Psoas muscle (tissue), 8 donors: Measurements from ENCODE around the gene LUC7L. TPM values are rescaled to one million over a fixed set of nuclear protein-coding genes. Genes with fewer than 3 reads are reported as not detected.

Experiments used
- ATAC-seq, 4 donors: fragments of 200-7000 bp; cut with Tn5 transposase; one replicate each; pipeline ENCODE4 v1.9.1; 2020; ENCODE audit warnings: moderate library complexity in 3 of 4, mild to moderate bottlenecking in 2 of 4
- DNase-seq, 2 donors: peaks; one replicate each; pipeline ENCODE4 v3.0.0-alpha.2; 2020
- H3K27ac ChIP-seq: fragments of 200-600 bp; one replicate; pipeline ENCODE4 v1.8.0; 2022
- H3K27me3 ChIP-seq, 3 donors: fragments of 200-600 bp in 1 of 3; one replicate each; pipeline versions ENCODE4 v1.6.1 to v1.8.0; 2013 to 2022; ENCODE audit warnings: low read length in 2 of 3, mild to moderate bottlenecking in 2 of 3, moderate library complexity in 1 of 3; ENCODE audit not compliant: insufficient read depth in 3 of 3
- H3K36me3 ChIP-seq, 2 donors: fragments of 200-600 bp in 1 of 2; one replicate each; pipeline versions ENCODE4 v1.6.1 to v1.8.0; 2013 to 2022; ENCODE audit warnings: low read depth in 1 of 2, mild to moderate bottlenecking in 1 of 2, moderate library complexity in 1 of 2; ENCODE audit not compliant: insufficient read depth in 1 of 2
- H3K4me1 ChIP-seq: fragments of 200-600 bp; one replicate; pipeline ENCODE4 v1.8.0; 2022
- H3K4me3 ChIP-seq: fragments of 200-600 bp; one replicate; pipeline ENCODE4 v1.8.0; 2022; ENCODE audit warnings: mild to moderate bottlenecking
- H3K9me3 ChIP-seq: fragments of 200-600 bp; one replicate; pipeline ENCODE4 v1.8.0; 2022
- WGBS, 3 donors: extraction: QIAGEN DNeasy Blood & Tissue Kit; methylation state at CpG; one replicate each; pipeline versions ENCODE4 v1.1.6 to v1.1.7; 2013; 5-methylcytosine and 5-hydroxymethylcytosine counted together
- intact Hi-C, 2 donors: fragments of 100-400 bp; cut with DNase I; formaldehyde crosslinking; loops; one replicate each; pipeline versions ENCODE4 v1.11.0 to v1.14.2; 2022
- polyA plus RNA-seq, 3 donors: library from polyadenylated mRNA; stranded (reverse); fragments of 200-250 nt; gene quantifications; one replicate each; pipeline ENCODE4 v1.2.3, GENCODE V29; 2013
- total RNA-seq, 4 donors: library from RNA; stranded (reverse); fragmentation: NEBNext Ultra II Directional in 2 of 4; extraction: Animal tissue kit (Norgen Biotek cat#: 25700) in 2 of 4; gene quantifications; one replicate each; pipeline versions ENCODE4 v1.2.1 to v1.2.4, GENCODE V29; 2021 to 2023
- TF ChIP-seq, protein P1 (sequence below): fragments of 200-600 bp; IDR thresholded peaks from one replicate; pipeline ENCODE4 v1.8.0; 2022; ENCODE audit warnings: antibody characterized with exemption
- donor health status: healthy with polysubstance abuse.
- donor health status: DM: no; HTN: no; CAD: no; lungs with moderate emphysema.
- donor health status: Bipolar disorder and iron deficiency.
- donor health status: healthy.
- donor health status: DM: yes; HTN: yes; CAD: no.
- donor health status: DM: no; HTN: no; CAD: no.
- donor health status: DM: no; HTN: no; CAD: no.
- donor health status: DM: yes; HTN: yes; CAD: no.

Gene LUC7L
- total and polyA plus RNA-seq, 7 donors, result 23.8 to 58.9 (median 30.3) TPM

DNA sequence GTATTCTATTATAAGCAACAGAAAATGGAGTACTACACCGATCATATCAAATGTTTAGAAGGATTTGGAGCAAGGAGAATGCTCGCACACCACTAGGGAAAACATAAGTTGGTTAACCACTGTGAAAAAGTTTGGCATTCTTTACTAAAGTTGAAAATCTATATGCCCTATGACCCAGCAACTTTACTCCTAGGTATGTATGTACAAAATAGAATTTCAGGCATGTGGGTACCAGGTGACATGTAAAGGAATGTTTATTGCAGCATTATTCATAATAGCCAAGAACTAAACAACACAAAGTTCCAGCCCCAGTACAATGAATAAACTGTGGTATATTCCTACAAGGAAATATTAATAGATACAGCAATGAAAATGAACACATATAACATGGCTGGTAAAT lies 82.6 kb downstream of the LUC7L start:
- no peak overlapping the region for H3K27ac ChIP-seq
- H3K4me1 ChIP-seq, result no peaks in the 10 kb centered on the region
- TF ChIP-seq, protein P1, sequence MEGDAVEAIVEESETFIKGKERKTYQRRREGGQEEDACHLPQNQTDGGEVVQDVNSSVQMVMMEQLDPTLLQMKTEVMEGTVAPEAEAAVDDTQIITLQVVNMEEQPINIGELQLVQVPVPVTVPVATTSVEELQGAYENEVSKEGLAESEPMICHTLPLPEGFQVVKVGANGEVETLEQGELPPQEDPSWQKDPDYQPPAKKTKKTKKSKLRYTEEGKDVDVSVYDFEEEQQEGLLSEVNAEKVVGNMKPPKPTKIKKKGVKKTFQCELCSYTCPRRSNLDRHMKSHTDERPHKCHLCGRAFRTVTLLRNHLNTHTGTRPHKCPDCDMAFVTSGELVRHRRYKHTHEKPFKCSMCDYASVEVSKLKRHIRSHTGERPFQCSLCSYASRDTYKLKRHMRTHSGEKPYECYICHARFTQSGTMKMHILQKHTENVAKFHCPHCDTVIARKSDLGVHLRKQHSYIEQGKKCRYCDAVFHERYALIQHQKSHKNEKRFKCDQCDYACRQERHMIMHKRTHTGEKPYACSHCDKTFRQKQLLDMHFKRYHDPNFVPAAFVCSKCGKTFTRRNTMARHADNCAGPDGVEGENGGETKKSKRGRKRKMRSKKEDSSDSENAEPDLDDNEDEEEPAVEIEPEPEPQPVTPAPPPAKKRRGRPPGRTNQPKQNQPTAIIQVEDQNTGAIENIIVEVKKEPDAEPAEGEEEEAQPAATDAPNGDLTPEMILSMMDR, result no peak
- 46 to 61% (median 57%) methylated on average over 2 of the region's 2 CpGs for WGBS, 3 donors
- peaks cover 0 to 33% (median 3%) of the 10 kb centered on the region in 3 donors for H3K27me3 ChIP-seq
- H3K36me3 ChIP-seq, result no peaks in the 10 kb centered on the region
- ATAC-seq (no peak), DNase-seq (no peak)
- no peak overlapping the region for H3K4me3 ChIP-seq
- intact Hi-C loops, result no loop called here
- no peaks in the 10 kb centered on the region for H3K9me3 ChIP-seq

DNA sequence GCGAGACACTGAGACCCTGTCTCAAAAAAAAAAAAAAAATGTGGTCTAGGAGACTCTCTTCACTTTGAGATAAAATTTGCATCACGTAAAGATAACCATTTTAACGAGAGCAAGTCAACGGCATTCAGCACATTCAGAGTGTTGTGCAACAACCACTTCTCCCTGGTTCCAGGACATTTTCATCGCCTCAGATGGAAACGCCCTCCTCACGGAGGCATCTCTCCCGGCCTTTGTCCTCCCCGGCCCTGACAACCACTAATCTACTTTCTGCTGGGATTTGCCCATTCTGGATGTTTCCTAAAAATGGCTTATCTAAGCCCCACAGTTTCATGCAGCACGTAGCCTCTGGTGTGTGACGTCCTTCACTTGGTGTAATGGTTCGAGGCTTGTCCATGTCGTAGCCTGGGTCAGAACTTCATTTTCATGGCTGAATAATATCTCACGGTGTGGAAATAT lies 84.4 kb downstream of the LUC7L start:
- intact Hi-C loops, result no loop called here
- Histone ChIP-seq H3K9me3 (no peaks in the 10 kb centered on the region), H3K36me3 (no peaks in the 10 kb centered on the region), H3K4me3 (no peak overlapping the region), H3K27me3 (peaks cover 0 to 22% (median 3%) of the 10 kb centered on the region in 3 donors), H3K4me1 (no peaks in the 10 kb centered on the region), H3K27ac (no peak overlapping the region)
- ATAC-seq (no peak), DNase-seq (peak in 1 of 2 donors; percentile 9)
- WGBS, 3 donors, result 83 to 88% (median 83%) methylated on average over 14 of the region's 14 CpGs
- TF ChIP-seq, protein P1, result no peak

DNA sequence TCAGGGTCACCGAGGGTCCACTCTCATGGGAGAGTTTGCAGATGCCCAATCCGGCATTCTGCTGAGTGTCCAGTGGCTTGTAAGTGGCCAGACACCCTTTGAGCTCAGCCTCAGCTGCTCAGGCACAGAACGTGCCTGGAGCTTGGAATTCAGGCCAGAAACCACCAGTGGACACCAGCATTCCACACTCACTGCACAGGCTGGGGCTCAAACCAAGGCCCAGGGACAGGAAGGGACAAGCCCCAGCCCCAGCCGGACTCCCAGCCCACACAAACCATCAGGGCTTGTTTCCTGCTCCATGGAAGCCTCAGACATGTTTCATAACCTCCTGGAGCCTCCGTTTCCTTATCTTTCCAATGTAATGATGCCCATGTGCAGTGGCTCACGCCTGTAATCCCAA lies 85.8 kb downstream of the LUC7L start:
- Histone ChIP-seq H3K27me3 (peaks cover 0 to 17% (median 0%) of the 10 kb centered on the region in 3 donors), H3K4me1 (no peaks in the 10 kb centered on the region), H3K36me3 (no peaks in the 10 kb centered on the region), H3K9me3 (no peaks in the 10 kb centered on the region), H3K27ac (no peak overlapping the region), H3K4me3 (no peak overlapping the region)
- intact Hi-C loops, result no loop called here
- TF ChIP-seq, protein P1, result no peak
- ATAC-seq (no peak), DNase-seq (no peak)
- 57 to 67% (median 61%) methylated on average over 6 of the region's 6 CpGs for WGBS, 3 donors

DNA sequence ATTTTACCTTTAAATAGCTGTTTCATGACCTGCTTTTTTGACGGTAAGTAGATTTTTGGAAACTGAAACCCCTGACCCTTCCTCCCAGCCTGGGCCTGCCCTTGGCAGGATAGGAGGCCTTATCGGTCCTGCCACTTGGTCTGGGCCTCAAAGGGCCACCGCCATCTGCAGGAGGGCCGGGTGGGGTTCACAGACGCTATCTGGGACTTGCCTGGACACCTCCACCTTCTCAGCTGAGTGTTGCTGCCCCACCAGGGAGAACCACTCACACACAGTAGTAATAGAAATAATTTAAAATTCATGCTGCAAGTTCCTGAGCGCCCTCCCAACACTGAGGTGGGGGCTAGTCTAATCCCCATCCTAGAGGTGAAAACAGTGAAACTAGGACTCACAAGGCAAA lies 86.2 kb downstream of the LUC7L start:
- intact Hi-C loops, result no loop called here
- H3K27ac ChIP-seq, result no peak overlapping the region
- H3K4me3 ChIP-seq, result no peak overlapping the region
- H3K9me3 ChIP-seq, result no peaks in the 10 kb centered on the region
- TF ChIP-seq, protein P1, result no peak
- ATAC-seq (no peak), DNase-seq (no peak)
- peaks cover 0 to 17% (median 0%) of the 10 kb centered on the region in 3 donors for H3K27me3 ChIP-seq
- no peaks in the 10 kb centered on the region for H3K36me3 ChIP-seq
- 76 to 81% (median 79%) methylated on average over 6 of the region's 6 CpGs for WGBS, 3 donors
- no peaks in the 10 kb centered on the region for H3K4me1 ChIP-seq

DNA sequence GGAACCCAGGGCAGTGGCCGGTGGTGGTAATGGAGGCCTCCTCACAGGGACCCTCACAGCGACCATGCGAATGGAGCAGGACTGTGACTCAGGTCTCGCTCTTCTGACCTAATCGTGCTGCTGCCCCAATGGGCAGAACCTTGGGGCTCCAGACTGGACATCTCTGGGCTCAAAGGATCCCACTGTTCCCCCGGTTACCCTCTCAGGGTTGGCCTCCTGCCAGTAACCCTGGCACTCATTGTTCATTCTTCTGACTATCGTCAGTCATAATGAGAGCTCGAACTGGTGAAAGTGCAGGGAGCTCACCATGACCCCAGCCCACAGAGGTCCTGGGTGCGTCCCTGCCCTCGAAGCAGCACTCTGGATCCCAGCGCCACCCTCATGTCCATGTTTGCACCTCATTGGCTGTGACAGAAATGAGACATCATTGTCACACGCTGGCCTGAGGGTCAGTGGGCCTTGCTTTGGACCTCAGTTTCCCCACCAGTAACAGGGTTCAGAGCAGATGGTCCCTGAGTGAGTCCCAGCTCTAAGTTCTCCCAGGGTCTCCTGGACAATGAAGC lies 86.8 kb downstream of the LUC7L start:
- WGBS, 3 donors, result 71 to 78% (median 77%) methylated on average over 11 to 12 of the region's 12 CpGs
- H3K9me3 ChIP-seq, result no peaks in the 10 kb centered on the region
- peaks cover 0 to 17% (median 0%) of the 10 kb centered on the region in 3 donors for H3K27me3 ChIP-seq
- DNase-seq (no peak), ATAC-seq (no peak)
- TF ChIP-seq, protein P1, result no peak
- H3K27ac ChIP-seq, result no peak overlapping the region
- intact Hi-C loops, result no loop called here
- peaks cover 3% of the 10 kb centered on the region for H3K4me1 ChIP-seq
- no peaks in the 10 kb centered on the region for H3K36me3 ChIP-seq
- H3K4me3 ChIP-seq, result no peak overlapping the region
